Activated CD4-positive, alpha-beta T cell treated with anti-CD3 and anti-CD28 coated beads, Interleukin-2, amount 50 U/mL, for 24 hours (primary cell): Measurements from ENCODE around the gene MAJIN.
"Not testable (repeated sequence)": the region's sequence is repeated elsewhere in the genome, so short reads cannot be mapped to it uniquely, and the experiment has no call there.

Experiments used
- DNase-seq, 2 donors: peaks; one replicate each; pipeline ENCODE4 v3.0.0-alpha.2; 2020; ENCODE audit warnings: low read depth in 1 of 2, low spot score in 1 of 2

The MAJIN gene

GRCh38 chr11:64990222-64990923, 18.5 kb upstream of the MAJIN start:
- no peak for DNase-seq

DNA sequence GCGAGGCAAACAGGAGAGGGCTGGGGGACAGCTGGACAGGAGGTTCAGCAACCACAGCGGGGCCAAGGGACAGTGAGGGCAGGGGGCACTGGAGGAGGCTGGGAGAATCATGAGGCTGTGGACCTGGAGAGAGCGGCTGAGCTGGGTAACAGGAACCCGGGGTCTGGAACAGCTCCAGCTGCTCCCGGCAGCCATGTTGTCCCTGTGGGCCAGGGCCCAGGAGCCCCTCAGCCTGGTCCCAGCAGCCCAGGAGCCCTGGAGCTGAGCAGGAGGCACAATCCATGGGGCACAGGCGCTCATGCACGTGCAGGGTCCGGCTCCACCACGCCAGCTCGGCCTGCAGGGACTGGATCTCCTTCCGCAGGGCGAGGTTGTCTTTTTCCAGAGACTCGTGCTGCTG, 17.5 kb upstream of the MAJIN start:
- no peak for DNase-seq

DNA sequence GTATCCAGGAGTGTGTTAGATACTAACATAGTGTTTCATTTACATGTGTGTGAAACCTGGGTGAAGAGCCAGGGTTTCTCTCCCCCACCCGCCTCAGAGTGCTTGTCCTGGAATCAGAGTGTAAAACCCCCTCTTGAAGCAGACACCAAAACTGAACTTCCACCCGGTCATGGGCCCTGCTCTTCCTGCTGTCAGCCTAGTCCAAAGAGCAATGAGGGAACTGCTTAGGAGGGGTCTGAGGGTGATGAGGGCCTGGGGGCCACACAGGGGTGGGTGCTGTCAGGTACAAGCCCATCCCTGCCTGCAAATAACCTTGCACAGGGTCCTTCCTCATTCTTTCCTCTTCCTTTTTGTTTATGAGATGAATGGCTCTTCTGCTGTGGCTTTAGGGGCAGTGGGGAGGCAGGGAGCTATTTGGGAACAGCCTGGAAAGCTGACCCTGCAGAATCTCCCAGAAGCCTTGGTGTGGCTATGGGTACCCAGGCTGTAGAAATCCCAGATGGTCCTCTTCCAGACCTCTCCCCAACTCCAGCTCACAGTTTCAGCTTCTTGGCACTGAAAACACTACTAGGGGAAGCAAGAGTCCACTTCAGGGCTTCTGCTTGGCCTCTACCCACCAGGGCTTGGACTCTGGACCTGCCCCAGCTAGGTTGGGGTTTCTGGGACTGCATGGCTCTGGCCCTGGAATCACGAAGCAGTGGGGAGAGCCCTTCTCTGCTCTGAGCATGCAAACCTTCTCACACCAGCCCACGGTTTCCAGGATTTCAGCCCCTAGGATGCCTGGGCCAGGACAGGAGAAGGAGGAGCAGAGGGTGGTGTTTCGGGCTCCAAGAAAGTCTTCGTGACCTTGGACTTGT, 16.3 kb upstream of the MAJIN start:
- DNase-seq: no peak

DNA sequence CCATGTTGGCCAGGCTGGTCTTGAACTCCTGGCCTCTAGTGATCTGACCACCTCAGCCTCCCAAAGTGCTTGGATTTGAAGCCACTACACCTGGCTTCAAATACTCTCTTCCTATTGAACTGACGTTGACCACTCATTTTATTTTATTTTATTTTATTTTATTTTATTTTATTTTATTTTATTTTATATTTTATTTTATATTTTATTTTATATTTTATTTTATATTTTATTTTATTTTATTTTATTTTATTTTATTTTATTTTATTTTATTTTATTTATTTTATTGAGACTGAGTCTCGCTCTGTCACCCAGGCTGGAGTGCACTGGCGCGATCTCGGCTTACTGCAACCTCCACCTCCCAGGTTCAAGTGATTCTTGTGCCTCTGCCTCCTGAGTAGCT, 11.4 kb upstream of the MAJIN start:
- DNase-seq: not testable (repeated sequence)

DNA sequence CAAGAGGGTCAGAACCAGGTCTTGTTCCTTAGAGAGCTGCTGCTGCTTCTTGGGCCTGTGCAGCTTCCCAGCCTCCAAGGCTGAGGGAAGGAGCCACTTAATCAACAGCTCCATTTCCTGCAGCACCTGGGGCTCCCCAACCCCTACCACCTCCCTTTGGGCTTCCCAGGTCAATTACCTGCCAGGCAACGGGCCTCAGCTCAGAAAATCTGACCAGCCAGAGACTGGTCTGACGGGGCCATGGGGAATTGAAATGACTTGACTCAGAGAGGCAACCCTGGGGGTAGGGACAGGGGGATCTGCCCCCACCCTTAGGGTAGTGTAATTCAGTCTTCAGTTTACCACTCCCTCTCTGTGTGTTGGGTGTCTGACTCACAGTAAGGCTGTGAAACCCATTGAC, 4.7 kb upstream of the MAJIN start:
- DNase-seq: no peak

DNA sequence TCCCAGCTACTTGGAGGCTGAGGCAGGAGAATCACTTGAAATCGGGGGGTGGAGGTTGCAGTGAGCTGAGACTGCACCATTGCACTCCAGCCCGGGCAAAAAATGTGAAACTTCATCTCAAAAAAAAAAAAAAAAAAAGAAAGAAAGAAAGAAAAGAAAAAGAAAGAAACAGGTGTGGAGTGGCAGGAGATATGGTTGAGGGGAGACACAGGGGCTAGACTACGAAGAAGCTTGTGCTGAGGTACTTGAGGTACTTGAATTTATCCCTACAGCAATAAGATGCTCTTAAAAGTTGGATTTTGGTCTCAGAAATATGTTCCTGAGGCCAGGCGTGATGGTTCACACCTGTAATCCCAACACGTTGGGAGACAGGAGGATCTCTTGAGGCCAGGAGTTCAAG, 2.2 kb upstream of the MAJIN start:
- no peak for DNase-seq

- DNase-seq: peak; percentile 6 to 52
These were observed 1.2 kb downstream of the MAJIN start for GRCh38 chr11:64970731-64971151.

- DNase-seq: no peak
These were observed 2.7 kb downstream of the MAJIN start for GRCh38 chr11:64969209-64969608.

DNA sequence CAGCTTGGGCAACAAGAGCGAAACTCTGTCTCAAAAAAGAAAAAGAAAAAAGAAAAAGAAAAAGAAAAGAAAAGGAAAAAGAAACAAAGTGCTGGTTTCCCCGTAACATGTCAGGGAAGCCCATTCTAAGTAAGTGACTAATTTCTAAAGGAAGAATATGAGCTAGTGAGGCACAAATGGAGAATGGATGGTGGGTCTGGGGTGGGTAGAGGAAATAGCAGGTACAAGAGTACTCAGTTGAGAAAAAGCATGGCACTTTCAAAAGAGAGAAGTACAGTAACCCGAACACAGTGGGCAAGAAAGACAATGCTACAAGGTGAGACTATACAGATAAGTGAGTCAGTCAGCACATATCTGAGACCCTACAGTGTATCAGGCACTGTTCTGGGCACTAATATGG, 4.5 kb downstream of the MAJIN start:
- no peak for DNase-seq

GRCh38 chr11:64963072-64963631, 8.8 kb downstream of the MAJIN start:
- DNase-seq: no peak

- no peak for DNase-seq
These were observed 11.2 kb downstream of the MAJIN start for GRCh38 chr11:64960719-64961118.

DNA sequence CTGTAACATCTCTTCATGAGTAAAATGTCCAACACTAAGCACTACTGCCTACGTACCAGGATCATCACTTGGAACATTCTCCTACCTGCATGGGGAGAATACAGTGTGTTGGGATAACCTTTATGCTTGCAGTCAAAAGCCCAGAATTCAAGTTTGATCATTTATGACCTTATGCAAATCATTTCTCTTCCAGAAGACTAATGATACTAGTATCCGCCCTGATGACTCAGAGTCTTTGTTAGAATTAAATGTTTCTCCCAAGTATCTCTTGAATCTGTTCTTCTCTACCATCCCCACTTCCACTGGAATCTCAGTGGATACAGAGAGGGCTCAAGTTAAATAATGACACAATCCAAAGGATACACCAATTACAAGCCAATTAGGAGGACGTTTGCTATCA, 12.4 kb downstream of the MAJIN start:
- DNase-seq: no peak

- DNase-seq: no peak
These were observed 17.7 kb downstream of the MAJIN start for GRCh38 chr11:64954201-64954600.

GRCh38 chr11:64951529-64951928, 20.4 kb downstream of the MAJIN start:
- no peak for DNase-seq

GRCh38 chr11:64947208-64947814, 24.6 kb downstream of the MAJIN start:
- no peak for DNase-seq

DNA sequence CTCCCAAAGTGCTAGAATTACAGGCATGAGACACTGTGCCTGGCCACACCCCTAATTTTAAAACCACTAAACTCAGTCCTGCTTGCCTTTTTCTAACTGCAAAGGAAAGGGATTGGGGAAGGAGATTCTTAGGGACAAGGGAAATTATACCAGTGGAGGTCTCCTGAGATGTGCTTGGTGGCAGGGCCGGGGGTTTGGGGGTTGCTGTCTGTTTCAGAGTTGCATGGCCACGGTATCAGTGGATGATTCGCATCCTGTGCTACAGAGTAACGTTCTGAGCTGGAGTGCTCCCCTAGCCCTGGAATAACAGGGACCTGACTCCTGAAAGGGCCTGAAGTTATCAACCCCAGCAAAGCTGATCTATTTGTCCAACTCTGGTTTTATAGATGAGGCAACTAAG, 35.4 kb downstream of the MAJIN start:
- no peak for DNase-seq

- DNase-seq: no peak
These were observed 36.4 kb downstream of the MAJIN start, which contains the start of gene GPHA2 for GRCh38 chr11:64935359-64936081. Gene GPHA2 (minus strand): TSS chr11:64935893. CDS start chr11:64935460, 433 bp downstream.

GRCh38 chr11:64934682-64935358, 37.1 kb downstream of the MAJIN start:
- no peak for DNase-seq

GRCh38 chr11:64933935-64934681, 37.8 kb downstream of the MAJIN start:
- no peak for DNase-seq
